Loucy (cell line): Measurements from ENCODE around the gene RBPMS2.

Experiments
- H2AFZ ChIP-seq: fragments of 200-600 bp; sonication (generic); 2 replicates; pipeline ENCODE4 v1.6.0; 2016; ENCODE audit warnings: antibody characterized with exemption, mild to moderate bottlenecking, low read length, moderate library complexity
- H3F3A ChIP-seq: fragments of 200-600 bp; 2 replicates; pipeline ENCODE4 v1.6.0; 2016; ENCODE audit warnings: antibody characterized with exemption, low read depth, mild to moderate bottlenecking
- H3K27me3 ChIP-seq: fragments of 200-600 bp; sonication (generic); 2 replicates; pipeline ENCODE4 v1.6.1; 2014; ENCODE audit warnings: low read length, mild to moderate bottlenecking; ENCODE audit not compliant: insufficient read depth, poor library complexity, severe bottlenecking
- H3K36me3 ChIP-seq: fragments of 200-600 bp; sonication (generic); 2 replicates; pipeline ENCODE4 v1.6.1; 2016; ENCODE audit warnings: low read length; ENCODE audit not compliant: insufficient read depth
- H3K4me1 ChIP-seq: fragments of 200-600 bp; sonication (generic); 2 replicates; pipeline ENCODE4 v1.5.1; 2014; ENCODE audit warnings: low read length, mild to moderate bottlenecking; ENCODE audit not compliant: insufficient read depth, poor library complexity, severe bottlenecking
- H3K4me2 ChIP-seq: fragments of 200-600 bp; sonication (generic); 2 replicates; pipeline ENCODE4 v1.6.0; 2014; ENCODE audit warnings: antibody characterized with exemption, low read length, low read depth, mild to moderate bottlenecking; ENCODE audit not compliant: poor library complexity, severe bottlenecking
- H3K4me3 ChIP-seq: fragments of 200-600 bp; sonication (generic); 2 replicates; pipeline ENCODE4 v1.5.1; 2014; ENCODE audit warnings: low read length, mild to moderate bottlenecking, mixed read lengths; ENCODE audit not compliant: poor library complexity, severe bottlenecking
- H3K79me2 ChIP-seq: fragments of 200-600 bp; sonication (generic); 2 replicates; pipeline ENCODE4 v1.6.1; 2014; ENCODE audit warnings: low read length; ENCODE audit not compliant: insufficient read depth
- H3K9ac ChIP-seq: fragments of 200-600 bp; sonication (generic); 2 replicates; pipeline ENCODE4 v1.6.0; 2014; ENCODE audit warnings: mild to moderate bottlenecking, low read depth, low read length, moderate library complexity; ENCODE audit not compliant: poor library complexity, severe bottlenecking
- H3K9me2 ChIP-seq: fragments of 200-600 bp; sonication (generic); replicated peaks from 2 replicates; pipeline ENCODE4 v1.6.1; 2016; ENCODE audit warnings: low read depth, low read length, mixed read lengths
- H3K9me3 ChIP-seq: fragments of 200-600 bp; sonication (generic); 2 replicates; pipeline ENCODE4 v1.6.1; 2014; ENCODE audit warnings: mild to moderate bottlenecking, antibody characterized with exemption, low read length, low read depth; ENCODE audit not compliant: insufficient read depth
- H4K20me1 ChIP-seq: fragments of 200-600 bp; sonication (generic); 2 replicates; pipeline ENCODE4 v1.6.0; 2014; ENCODE audit warnings: antibody characterized with exemption, low read length, mild to moderate bottlenecking; ENCODE audit not compliant: insufficient read depth, poor library complexity, severe bottlenecking
- CTCF ChIP-seq: fragments of 200-600 bp; sonication (generic); conservative IDR thresholded peaks from 2 replicates; pipeline ENCODE4 v1.5.1; 2014; ENCODE audit warnings: mild to moderate bottlenecking, antibody characterized with exemption, low read length
- EZH2phosphoT487 ChIP-seq: fragments of 200-600 bp; IDR thresholded peaks from 2 replicates; pipeline ENCODE4 v1.6.1; 2018; ENCODE audit warnings: antibody characterized with exemption, mild to moderate bottlenecking, moderate library complexity, borderline replicate concordance

Gene RBPMS2

GRCh38 chr15:64696481-64696880, 78.9 kb downstream of the RBPMS2 start:
- H3K4me1 ChIP-seq = peaks cover 44% of the 10 kb centered on the region
- no peak overlapping the region for H3K9ac ChIP-seq
- H3K9me3 ChIP-seq = no peaks in the 10 kb centered on the region
- H3K27me3 ChIP-seq = no peaks in the 10 kb centered on the region
- H3K36me3 ChIP-seq = peaks cover 8% of the 10 kb centered on the region; the same call in 1 of the 2 replicates
- no peaks in the 10 kb centered on the region for H3F3A ChIP-seq
- H3K9me2 ChIP-seq = no peaks in the 10 kb centered on the region
- H3K4me2 ChIP-seq = peak overlapping the region; percentile 19
- H4K20me1 ChIP-seq = peaks cover 60% of the 10 kb centered on the region
- no peak for TF ChIP-seq CTCF
- TF ChIP-seq EZH2phosphoT487 = no peak
- no peak overlapping the region for H3K4me3 ChIP-seq
- peaks cover 89% of the 10 kb centered on the region for H3K79me2 ChIP-seq
- H2AFZ ChIP-seq = no peak overlapping the region

- H3K27me3 ChIP-seq = no peaks in the 10 kb centered on the region
- H2AFZ ChIP-seq = no peak overlapping the region
- no peaks in the 10 kb centered on the region for H3K9me3 ChIP-seq
- H3K4me1 ChIP-seq = peaks cover 35% of the 10 kb centered on the region
- no peak overlapping the region for H3K4me2 ChIP-seq
- H4K20me1 ChIP-seq = peaks cover 52% of the 10 kb centered on the region
- H3K9me2 ChIP-seq = no peaks in the 10 kb centered on the region
- no peaks in the 10 kb centered on the region for H3F3A ChIP-seq
- no peak overlapping the region for H3K9ac ChIP-seq
- no peak overlapping the region for H3K4me3 ChIP-seq
- peaks cover 17% of the 10 kb centered on the region; the same call in 1 of the 2 replicates for H3K36me3 ChIP-seq
- TF ChIP-seq CTCF = no peak
- TF ChIP-seq EZH2phosphoT487 = no peak
- peaks cover 80% of the 10 kb centered on the region for H3K79me2 ChIP-seq
Measured at GRCh38 chr15:64695561-64695992, 79.8 kb downstream of the RBPMS2 start.

GRCh38 chr15:64694816-64695215, 80.6 kb downstream of the RBPMS2 start:
- H3F3A ChIP-seq = no peaks in the 10 kb centered on the region
- no peak overlapping the region for H3K9ac ChIP-seq
- no peak overlapping the region for H3K4me2 ChIP-seq
- H3K9me3 ChIP-seq = no peaks in the 10 kb centered on the region
- peaks cover 24% of the 10 kb centered on the region; the same call in 1 of the 2 replicates for H3K36me3 ChIP-seq
- peaks cover 72% of the 10 kb centered on the region for H3K79me2 ChIP-seq
- no peak overlapping the region for H3K4me3 ChIP-seq
- H3K27me3 ChIP-seq = no peaks in the 10 kb centered on the region
- H2AFZ ChIP-seq = no peak overlapping the region
- H3K9me2 ChIP-seq = no peaks in the 10 kb centered on the region
- H4K20me1 ChIP-seq = peaks cover 44% of the 10 kb centered on the region
- H3K4me1 ChIP-seq = peaks cover 28% of the 10 kb centered on the region
- TF ChIP-seq CTCF = no peak
- no peak for TF ChIP-seq EZH2phosphoT487
